WTC11 (cell line): ENCODE results near the gene ZBTB16. TPM values are rescaled to one million over a fixed set of nuclear protein-coding genes. Genes with fewer than 3 reads are reported as not detected.

Experiments
- ATAC-seq: fragments of 200-7000 bp; cut with Tn5 transposase; 2 replicates; pipeline ENCODE4 v1.10.0; 2021; ENCODE audit warnings: mild to moderate bottlenecking, moderate library complexity
- CTCF ChIA-PET: fragments of 300-600 bp; sonication (Branson Sonifier 250); formaldehyde crosslinking; loops from one replicate; lab custom pipeline; 2021; ENCODE audit warnings: antibody characterized with exemption; lab: Charles Lee
- POLR2A ChIA-PET: fragments of 350-600 bp; sonication (Branson Sonifier 250); formaldehyde crosslinking; loops from one replicate; lab custom pipeline; 2021; ENCODE audit warnings: antibody characterized with exemption; lab: Charles Lee
- DNase-seq: peaks from one replicate; pipeline ENCODE4 v3.0.0; 2021; ENCODE audit warnings: low spot score
- H3K27ac Mint-ChIP-seq: 2 replicates; pipeline ENCODE4 v1.8.0; 2021; ENCODE audit warnings: mixed read lengths
- H3K27me3 Mint-ChIP-seq: 2 replicates; pipeline ENCODE4 v1.8.0; 2021; ENCODE audit warnings: low read depth, mild to moderate bottlenecking, moderate library complexity, mixed read lengths
- H3K36me3 Mint-ChIP-seq: 2 replicates; pipeline ENCODE4 v1.8.0; 2021; ENCODE audit warnings: mixed read lengths
- H3K4me1 Mint-ChIP-seq: 2 replicates; pipeline ENCODE4 v1.8.0; 2022; ENCODE audit warnings: mixed read lengths
- H3K4me3 Mint-ChIP-seq: 2 replicates; pipeline ENCODE4 v1.8.0; 2021; ENCODE audit warnings: mild to moderate bottlenecking, moderate library complexity, mixed read lengths
- H3K9me3 Mint-ChIP-seq: 2 replicates; pipeline ENCODE4 v1.8.0; 2021; ENCODE audit warnings: mixed read lengths
- CTCF ChIP-seq: fragments of 200-600 bp; IDR thresholded peaks from 2 replicates; pipeline ENCODE4 v1.8.0; 2022; ENCODE audit warnings: antibody characterized with exemption
- E2F5 ChIP-seq: sonication (generic); formaldehyde crosslinking; IDR thresholded peaks from 2 replicates; pipeline ENCODE4 v1.8.1; 2022; ENCODE audit warnings: mild to moderate bottlenecking, moderate library complexity, missing genetic modification reagents
- JAZF1 ChIP-seq: fragments of 250-450 bp; sonication (Bioruptor Pico); IDR thresholded peaks from 2 replicates; pipeline ENCODE4 v1.9.0; 2021; ENCODE audit warnings: moderate library complexity, mild to moderate bottlenecking, inconsistent platforms
- ZNF416 ChIP-seq: fragments of 250-450 bp; sonication (Bioruptor Pico); IDR thresholded peaks from 2 replicates; pipeline ENCODE4 v1.9.0; 2021; ENCODE audit warnings: mild to moderate bottlenecking, inconsistent platforms
- ZSCAN18 ChIP-seq: fragments of 250-450 bp; sonication (Bioruptor Pico); IDR thresholded peaks from 2 replicates; pipeline ENCODE4 v2.1.2; 2022; ENCODE audit warnings: mild to moderate bottlenecking, moderate library complexity
- total RNA-seq: library from RNA; stranded (reverse); gene quantifications from 3 replicates; pipeline ENCODE4 v1.2.3, GENCODE V29; 2021
- TF ChIP-seq, protein P1 (sequence below): sonication (generic); formaldehyde crosslinking; IDR thresholded peaks from 2 replicates; pipeline ENCODE4 v1.8.1; 2023; ENCODE audit warnings: mild to moderate bottlenecking, missing genetic modification reagents
- TF ChIP-seq, protein P2 (sequence below): sonication (generic); formaldehyde crosslinking; IDR thresholded peaks from 2 replicates; pipeline ENCODE4 v1.8.0; 2023; ENCODE audit warnings: mild to moderate bottlenecking, missing genetic modification reagents
- TF ChIP-seq, protein P3 (sequence below): fragments of 250-450 bp; sonication (Bioruptor Pico); IDR thresholded peaks from 2 replicates; pipeline ENCODE4 v1.9.0; 2021; ENCODE audit warnings: mild to moderate bottlenecking, borderline replicate concordance
- TF ChIP-seq, protein P4 (sequence below): sonication (generic); formaldehyde crosslinking; IDR thresholded peaks from 2 replicates; pipeline ENCODE4 v1.8.0; 2022; ENCODE audit warnings: mild to moderate bottlenecking, missing genetic modification reagents
- TF ChIP-seq, protein P5 (sequence below): sonication (generic); formaldehyde crosslinking; IDR thresholded peaks from 2 replicates; pipeline ENCODE4 v1.8.1; 2023; ENCODE audit warnings: mild to moderate bottlenecking, missing genetic modification reagents, moderate library complexity
- TF ChIP-seq, protein P6 (sequence below): sonication (generic); formaldehyde crosslinking; IDR thresholded peaks from 2 replicates; pipeline ENCODE4 v1.8.0; 2022; ENCODE audit warnings: mild to moderate bottlenecking, missing genetic modification reagents

ZBTB16 gene
- total RNA-seq, 1 experiment from 2014 or later: 0.57 TPM

- H3K4me3 Mint-ChIP-seq: no peak overlapping the region
- no peak for ATAC-seq
- H3K27ac Mint-ChIP-seq: no peak overlapping the region
- H3K4me1 Mint-ChIP-seq: no peaks in the 10 kb centered on the region
- H3K27me3 Mint-ChIP-seq: no peaks in the 10 kb centered on the region; the same call in 1 of the 2 replicates
- peaks cover 9% of the 10 kb centered on the region for H3K9me3 Mint-ChIP-seq
- CTCF ChIA-PET: no interaction called here
- H3K36me3 Mint-ChIP-seq: no peaks in the 10 kb centered on the region
- TF ChIP-seq CTCF (no peak), JAZF1 (no peak), ZSCAN18 (CRISPR knock-in tag) (no peak), E2F5 (CRISPR knock-in tag) (no peak), ZNF416 (no peak)
- TF ChIP-seq, protein P1, sequence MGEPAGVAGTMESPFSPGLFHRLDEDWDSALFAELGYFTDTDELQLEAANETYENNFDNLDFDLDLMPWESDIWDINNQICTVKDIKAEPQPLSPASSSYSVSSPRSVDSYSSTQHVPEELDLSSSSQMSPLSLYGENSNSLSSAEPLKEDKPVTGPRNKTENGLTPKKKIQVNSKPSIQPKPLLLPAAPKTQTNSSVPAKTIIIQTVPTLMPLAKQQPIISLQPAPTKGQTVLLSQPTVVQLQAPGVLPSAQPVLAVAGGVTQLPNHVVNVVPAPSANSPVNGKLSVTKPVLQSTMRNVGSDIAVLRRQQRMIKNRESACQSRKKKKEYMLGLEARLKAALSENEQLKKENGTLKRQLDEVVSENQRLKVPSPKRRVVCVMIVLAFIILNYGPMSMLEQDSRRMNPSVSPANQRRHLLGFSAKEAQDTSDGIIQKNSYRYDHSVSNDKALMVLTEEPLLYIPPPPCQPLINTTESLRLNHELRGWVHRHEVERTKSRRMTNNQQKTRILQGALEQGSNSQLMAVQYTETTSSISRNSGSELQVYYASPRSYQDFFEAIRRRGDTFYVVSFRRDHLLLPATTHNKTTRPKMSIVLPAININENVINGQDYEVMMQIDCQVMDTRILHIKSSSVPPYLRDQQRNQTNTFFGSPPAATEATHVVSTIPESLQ: no peak
- TF ChIP-seq, protein P2, sequence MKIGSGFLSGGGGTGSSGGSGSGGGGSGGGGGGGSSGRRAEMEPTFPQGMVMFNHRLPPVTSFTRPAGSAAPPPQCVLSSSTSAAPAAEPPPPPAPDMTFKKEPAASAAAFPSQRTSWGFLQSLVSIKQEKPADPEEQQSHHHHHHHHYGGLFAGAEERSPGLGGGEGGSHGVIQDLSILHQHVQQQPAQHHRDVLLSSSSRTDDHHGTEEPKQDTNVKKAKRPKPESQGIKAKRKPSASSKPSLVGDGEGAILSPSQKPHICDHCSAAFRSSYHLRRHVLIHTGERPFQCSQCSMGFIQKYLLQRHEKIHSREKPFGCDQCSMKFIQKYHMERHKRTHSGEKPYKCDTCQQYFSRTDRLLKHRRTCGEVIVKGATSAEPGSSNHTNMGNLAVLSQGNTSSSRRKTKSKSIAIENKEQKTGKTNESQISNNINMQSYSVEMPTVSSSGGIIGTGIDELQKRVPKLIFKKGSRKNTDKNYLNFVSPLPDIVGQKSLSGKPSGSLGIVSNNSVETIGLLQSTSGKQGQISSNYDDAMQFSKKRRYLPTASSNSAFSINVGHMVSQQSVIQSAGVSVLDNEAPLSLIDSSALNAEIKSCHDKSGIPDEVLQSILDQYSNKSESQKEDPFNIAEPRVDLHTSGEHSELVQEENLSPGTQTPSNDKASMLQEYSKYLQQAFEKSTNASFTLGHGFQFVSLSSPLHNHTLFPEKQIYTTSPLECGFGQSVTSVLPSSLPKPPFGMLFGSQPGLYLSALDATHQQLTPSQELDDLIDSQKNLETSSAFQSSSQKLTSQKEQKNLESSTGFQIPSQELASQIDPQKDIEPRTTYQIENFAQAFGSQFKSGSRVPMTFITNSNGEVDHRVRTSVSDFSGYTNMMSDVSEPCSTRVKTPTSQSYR (CRISPR knock-in tag): no peak
- TF ChIP-seq, protein P3, sequence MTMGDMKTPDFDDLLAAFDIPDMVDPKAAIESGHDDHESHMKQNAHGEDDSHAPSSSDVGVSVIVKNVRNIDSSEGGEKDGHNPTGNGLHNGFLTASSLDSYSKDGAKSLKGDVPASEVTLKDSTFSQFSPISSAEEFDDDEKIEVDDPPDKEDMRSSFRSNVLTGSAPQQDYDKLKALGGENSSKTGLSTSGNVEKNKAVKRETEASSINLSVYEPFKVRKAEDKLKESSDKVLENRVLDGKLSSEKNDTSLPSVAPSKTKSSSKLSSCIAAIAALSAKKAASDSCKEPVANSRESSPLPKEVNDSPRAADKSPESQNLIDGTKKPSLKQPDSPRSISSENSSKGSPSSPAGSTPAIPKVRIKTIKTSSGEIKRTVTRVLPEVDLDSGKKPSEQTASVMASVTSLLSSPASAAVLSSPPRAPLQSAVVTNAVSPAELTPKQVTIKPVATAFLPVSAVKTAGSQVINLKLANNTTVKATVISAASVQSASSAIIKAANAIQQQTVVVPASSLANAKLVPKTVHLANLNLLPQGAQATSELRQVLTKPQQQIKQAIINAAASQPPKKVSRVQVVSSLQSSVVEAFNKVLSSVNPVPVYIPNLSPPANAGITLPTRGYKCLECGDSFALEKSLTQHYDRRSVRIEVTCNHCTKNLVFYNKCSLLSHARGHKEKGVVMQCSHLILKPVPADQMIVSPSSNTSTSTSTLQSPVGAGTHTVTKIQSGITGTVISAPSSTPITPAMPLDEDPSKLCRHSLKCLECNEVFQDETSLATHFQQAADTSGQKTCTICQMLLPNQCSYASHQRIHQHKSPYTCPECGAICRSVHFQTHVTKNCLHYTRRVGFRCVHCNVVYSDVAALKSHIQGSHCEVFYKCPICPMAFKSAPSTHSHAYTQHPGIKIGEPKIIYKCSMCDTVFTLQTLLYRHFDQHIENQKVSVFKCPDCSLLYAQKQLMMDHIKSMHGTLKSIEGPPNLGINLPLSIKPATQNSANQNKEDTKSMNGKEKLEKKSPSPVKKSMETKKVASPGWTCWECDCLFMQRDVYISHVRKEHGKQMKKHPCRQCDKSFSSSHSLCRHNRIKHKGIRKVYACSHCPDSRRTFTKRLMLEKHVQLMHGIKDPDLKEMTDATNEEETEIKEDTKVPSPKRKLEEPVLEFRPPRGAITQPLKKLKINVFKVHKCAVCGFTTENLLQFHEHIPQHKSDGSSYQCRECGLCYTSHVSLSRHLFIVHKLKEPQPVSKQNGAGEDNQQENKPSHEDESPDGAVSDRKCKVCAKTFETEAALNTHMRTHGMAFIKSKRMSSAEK (CRISPR knock-in tag): no peak
- TF ChIP-seq, protein P4, sequence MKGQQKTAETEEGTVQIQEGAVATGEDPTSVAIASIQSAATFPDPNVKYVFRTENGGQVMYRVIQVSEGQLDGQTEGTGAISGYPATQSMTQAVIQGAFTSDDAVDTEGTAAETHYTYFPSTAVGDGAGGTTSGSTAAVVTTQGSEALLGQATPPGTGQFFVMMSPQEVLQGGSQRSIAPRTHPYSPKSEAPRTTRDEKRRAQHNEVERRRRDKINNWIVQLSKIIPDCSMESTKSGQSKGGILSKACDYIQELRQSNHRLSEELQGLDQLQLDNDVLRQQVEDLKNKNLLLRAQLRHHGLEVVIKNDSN (CRISPR knock-in tag): no peak
- TF ChIP-seq, protein P5, sequence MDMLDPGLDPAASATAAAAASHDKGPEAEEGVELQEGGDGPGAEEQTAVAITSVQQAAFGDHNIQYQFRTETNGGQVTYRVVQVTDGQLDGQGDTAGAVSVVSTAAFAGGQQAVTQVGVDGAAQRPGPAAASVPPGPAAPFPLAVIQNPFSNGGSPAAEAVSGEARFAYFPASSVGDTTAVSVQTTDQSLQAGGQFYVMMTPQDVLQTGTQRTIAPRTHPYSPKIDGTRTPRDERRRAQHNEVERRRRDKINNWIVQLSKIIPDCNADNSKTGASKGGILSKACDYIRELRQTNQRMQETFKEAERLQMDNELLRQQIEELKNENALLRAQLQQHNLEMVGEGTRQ: no peak
- TF ChIP-seq, protein P6, sequence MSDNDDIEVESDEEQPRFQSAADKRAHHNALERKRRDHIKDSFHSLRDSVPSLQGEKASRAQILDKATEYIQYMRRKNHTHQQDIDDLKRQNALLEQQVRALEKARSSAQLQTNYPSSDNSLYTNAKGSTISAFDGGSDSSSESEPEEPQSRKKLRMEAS (CRISPR knock-in tag): no peak
- POLR2A ChIA-PET: no interaction called here
- no peak for DNase-seq
These were observed 62.4 kb downstream of the ZBTB16 start for GRCh38 chr11:114121804-114122504.
